Measurements from ENCODE around the gene RBM20. TPM values are rescaled to one million over a fixed set of nuclear protein-coding genes. Genes with fewer than 3 reads are reported as not detected.

RBM20 gene
- total RNA-seq, 4 donors from 2014 or later, result 7.4 to 18.4 (median 10.2) TPM

DNA sequence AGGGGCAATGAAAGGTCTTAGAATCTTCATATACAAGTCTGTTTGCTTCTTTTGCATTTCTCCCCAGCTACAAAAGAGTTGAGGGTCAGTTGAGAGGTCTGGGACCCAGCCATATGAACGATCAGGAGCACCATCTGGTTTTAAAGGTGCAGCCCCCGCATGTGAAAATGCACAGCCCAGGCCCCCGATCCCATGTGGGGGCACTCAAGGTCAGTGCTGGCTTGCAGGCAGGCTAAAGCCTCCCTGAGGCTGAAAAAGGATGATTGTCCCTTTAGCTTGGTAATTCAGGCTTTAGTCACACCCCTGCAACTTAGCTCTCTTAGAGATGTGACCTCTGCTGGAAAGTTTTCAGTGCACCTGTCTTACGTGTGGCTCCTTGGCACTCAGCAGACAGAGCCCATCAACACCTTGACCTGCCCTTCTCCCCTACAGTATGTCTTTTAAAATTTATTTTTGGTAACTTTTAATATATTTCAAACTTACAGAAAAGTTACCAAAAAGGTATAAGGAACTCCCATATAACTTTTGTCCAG, 147.5 kb downstream of the RBM20 start:
- intact Hi-C loops (cut with DNase I; ENCODE audit: low total_unique reads), result no loop called here
- no peak for DNase-seq
- no peak for TF ChIP-seq POLR2A (IDR thresholded peaks at IDR 0.05)
- no peak for TF ChIP-seq CTCF (IDR thresholded peaks at IDR 0.05 in 4 of 5, conservative IDR thresholded peaks at IDR 0.05 in 1 of 5)
- ATAC-seq, result peak in 1 of 2 donors; percentile 72
- Histone ChIP-seq H3K4me3 (no peak overlapping the region), H3K36me3 (no peaks in the 10 kb centered on the region), H3K9me3 (no peaks in the 10 kb centered on the region), H3K4me1 (peaks cover 11 to 24% of the 10 kb centered on the region in 2 donors), H3K27me3 (no peaks in the 10 kb centered on the region), H3K27ac (no peak overlapping the region)
- in situ Hi-C loops (cut with MboI; ENCODE audit: low sequenced_read_pairs in 4 of 4), result loop anchor here in 2 of 4 donors (25.0 kb wide), 1 partner anchor 179 kb away; no protein-coding TSS in a partner anchor

DNA sequence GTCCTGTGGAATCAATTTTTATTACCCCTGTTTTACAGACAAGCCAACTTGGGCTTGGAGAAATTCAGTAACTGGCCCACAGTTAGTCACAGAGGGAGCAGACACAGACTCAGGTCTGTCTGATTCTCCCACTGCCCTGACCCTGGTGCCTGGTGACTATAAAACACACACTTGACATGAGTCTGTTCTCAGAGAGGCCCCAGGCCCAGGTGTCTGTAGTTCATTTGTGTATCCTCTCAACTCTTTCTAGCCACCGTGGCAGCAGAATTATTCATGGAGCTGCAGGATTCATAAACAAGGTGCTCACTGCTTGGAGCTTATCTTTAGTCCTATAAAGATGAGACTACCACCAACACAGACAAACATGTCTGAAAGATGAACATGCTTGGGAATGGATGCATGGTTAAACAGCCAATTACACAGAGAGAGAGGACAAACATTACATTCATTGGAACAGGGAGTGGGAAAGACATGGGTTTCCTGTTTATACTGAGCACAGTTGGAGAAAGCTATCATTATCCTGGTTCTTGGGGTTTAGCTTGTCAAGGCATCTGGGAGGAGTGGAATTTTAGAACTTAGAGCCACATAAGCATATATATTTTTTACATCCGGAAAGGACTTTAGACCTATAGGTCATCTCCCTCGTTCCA, 148.5 kb downstream of the RBM20 start:
- Histone ChIP-seq H3K9me3 (no peaks in the 10 kb centered on the region), H3K4me1 (peaks cover 11 to 24% of the 10 kb centered on the region in 2 donors), H3K36me3 (peaks cover 0 to 2% of the 10 kb centered on the region in 2 donors), H3K27me3 (no peaks in the 10 kb centered on the region), H3K27ac (no peak overlapping the region), H3K4me3 (no peak overlapping the region)
- ATAC-seq, result no peak
- intact Hi-C loops (cut with DNase I; ENCODE audit: low total_unique reads) (no loop called here), in situ Hi-C loops (cut with MboI; ENCODE audit: low sequenced_read_pairs in 4 of 4) (loop anchor here in 2 of 4 donors (25.0 kb wide), 1 partner anchor 180 kb away; no protein-coding TSS in a partner anchor)
- TF ChIP-seq CTCF (IDR thresholded peaks at IDR 0.05 in 4 of 5, conservative IDR thresholded peaks at IDR 0.05 in 1 of 5), result no peak
- no peak for TF ChIP-seq POLR2A (IDR thresholded peaks at IDR 0.05)
- DNase-seq, result no peak

DNA sequence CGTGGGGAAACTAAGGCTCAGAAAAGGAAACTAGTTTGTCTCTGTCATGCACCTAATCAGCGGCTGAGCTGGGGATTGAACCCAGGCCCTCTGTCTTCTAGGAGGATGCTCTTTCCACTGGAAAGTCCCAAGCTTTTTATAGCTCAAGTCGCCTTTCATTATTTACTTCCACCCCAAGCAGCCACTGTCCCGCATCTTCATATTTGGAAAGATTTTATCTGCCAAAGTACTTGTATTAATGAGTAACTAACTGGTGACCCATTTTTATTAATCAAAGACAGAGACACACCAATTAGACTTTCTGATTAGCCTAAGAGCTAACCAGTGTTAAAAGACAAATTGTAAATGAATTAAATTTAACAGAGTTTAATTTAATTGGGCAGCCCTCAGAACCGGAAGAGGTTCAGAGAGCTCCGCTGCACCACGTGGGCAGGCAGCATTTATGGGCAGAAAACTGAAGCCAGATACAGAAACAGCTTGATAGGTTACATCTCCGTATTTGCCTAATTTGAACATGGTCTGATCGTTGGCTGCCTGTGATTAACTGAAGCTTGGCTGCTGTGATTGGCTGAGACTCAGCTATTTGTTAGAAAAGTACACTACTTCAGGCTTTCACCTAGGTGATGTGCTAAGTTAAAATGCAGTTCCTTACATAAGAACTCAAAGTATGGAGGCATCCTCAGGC, 149.1 kb downstream of the RBM20 start:
- Histone ChIP-seq H3K9me3 (no peaks in the 10 kb centered on the region), H3K4me1 (peaks cover 11 to 24% of the 10 kb centered on the region in 2 donors), H3K27me3 (no peaks in the 10 kb centered on the region), H3K27ac (no peak overlapping the region), H3K36me3 (peaks cover 0 to 9% of the 10 kb centered on the region in 2 donors), H3K4me3 (no peak overlapping the region)
- ATAC-seq (no peak), DNase-seq (no peak)
- intact Hi-C loops (cut with DNase I; ENCODE audit: low total_unique reads), result no loop called here
- in situ Hi-C loops (cut with MboI; ENCODE audit: low sequenced_read_pairs in 4 of 4), result loop anchor here in 2 of 4 donors (25.0 kb wide), 1 partner anchor 181 kb away; no protein-coding TSS in a partner anchor
- TF ChIP-seq POLR2A (IDR thresholded peaks at IDR 0.05), result no peak
- TF ChIP-seq CTCF (IDR thresholded peaks at IDR 0.05 in 4 of 5, conservative IDR thresholded peaks at IDR 0.05 in 1 of 5), result no peak

GRCh38 chr10:110793886-110794285, 149.8 kb downstream of the RBM20 start:
- Histone ChIP-seq H3K4me1 (peaks cover 11 to 24% of the 10 kb centered on the region in 2 donors), H3K9me3 (no peaks in the 10 kb centered on the region), H3K4me3 (no peak overlapping the region), H3K36me3 (peaks cover 0 to 15% of the 10 kb centered on the region in 2 donors), H3K27me3 (no peaks in the 10 kb centered on the region), H3K27ac (no peak overlapping the region)
- ATAC-seq (no peak), DNase-seq (no peak)
- in situ Hi-C loops (cut with MboI; ENCODE audit: low sequenced_read_pairs in 4 of 4), result loop anchor here in 2 of 4 donors (25.0 kb wide), 1 partner anchor 182 kb away; no protein-coding TSS in a partner anchor
- no peak for TF ChIP-seq CTCF (IDR thresholded peaks at IDR 0.05 in 4 of 5, conservative IDR thresholded peaks at IDR 0.05 in 1 of 5)
- no peak for TF ChIP-seq POLR2A (IDR thresholded peaks at IDR 0.05)
- intact Hi-C loops (cut with DNase I; ENCODE audit: low total_unique reads), result no loop called here
